A673 (cell line): Measurements from ENCODE around the gene CD3D. TPM values are rescaled to one million over a fixed set of nuclear protein-coding genes. Genes with fewer than 3 reads are reported as not detected.

ENCODE experiments used
- BruUV-seq: library from RNA; stranded (reverse); fragments of 400-500 nt; replicated peaks from 2 replicates; lab custom pipeline; 2021; lab: Mats Ljungman, UMichigan
- CTCF ChIA-PET: fragments of 300-600 bp; sonication (Branson Sonifier 250); formaldehyde crosslinking; loops from one replicate; lab custom pipeline; 2022; ENCODE audit warnings: antibody characterized with exemption; lab: Charles Lee
- POLR2A ChIA-PET: fragments of 300-600 bp; sonication (Branson Sonifier 250); formaldehyde crosslinking; loops from one replicate; lab custom pipeline; 2022; ENCODE audit warnings: antibody characterized with exemption; ENCODE audit not compliant: low non-redundant PET; lab: Charles Lee
- DNase-seq: peaks from one replicate; pipeline ENCODE4 v3.0.0-alpha.2; 2015; ENCODE audit warnings: low spot score
- H3K27ac ChIP-seq: fragments of 200-600 bp; sonication (generic); 2 replicates; pipeline ENCODE4 v1.5.1; 2016; ENCODE audit warnings: mixed run types, low read depth, mild to moderate bottlenecking, mixed read lengths, antibody characterized with exemption, low read length; ENCODE audit not compliant: poor library complexity, severe bottlenecking
- H3K27me3 ChIP-seq: fragments of 200-600 bp; sonication (generic); replicated peaks from 2 replicates; pipeline ENCODE4 v1.6.1; 2017; ENCODE audit warnings: mixed run types, low read depth, mild to moderate bottlenecking, mixed read lengths, antibody characterized with exemption, low read length; ENCODE audit not compliant: insufficient read depth, poor library complexity
- H3K36me3 ChIP-seq: fragments of 200-600 bp; sonication (generic); 2 replicates; pipeline ENCODE4 v1.6.1; 2016; ENCODE audit warnings: mixed run types, mild to moderate bottlenecking, mixed read lengths, antibody characterized with exemption, low read length; ENCODE audit not compliant: insufficient read depth, poor library complexity, severe bottlenecking
- H3K4me1 ChIP-seq: fragments of 200-600 bp; sonication (generic); 2 replicates; pipeline ENCODE4 v1.6.1; 2017; ENCODE audit warnings: mixed run types, mild to moderate bottlenecking, mixed read lengths, antibody characterized with exemption, low read length; ENCODE audit not compliant: insufficient read depth, poor library complexity, severe bottlenecking
- H3K4me3 ChIP-seq: fragments of 200-600 bp; sonication (generic); 2 replicates; pipeline ENCODE4 v1.5.1; 2016; ENCODE audit warnings: low read depth, mixed run types, mild to moderate bottlenecking, mixed read lengths, low read length; ENCODE audit not compliant: poor library complexity, severe bottlenecking
- H3K9me3 ChIP-seq: fragments of 200-600 bp; sonication (generic); 2 replicates; pipeline ENCODE4 v1.6.1; 2016; ENCODE audit warnings: mixed run types, low read depth, mild to moderate bottlenecking, mixed read lengths, antibody characterized with exemption, low read length; ENCODE audit not compliant: poor library complexity, severe bottlenecking
- CTCF ChIP-seq: fragments of 300-800, 200-600 bp; sonication (generic); conservative IDR thresholded peaks from 2 replicates; pipeline ENCODE4 v1.5.1; 2017; ENCODE audit warnings: low read depth, mild to moderate bottlenecking, antibody characterized with exemption, low read length, moderate library complexity, mixed read lengths
- EZH2 ChIP-seq: fragments of 200-600 bp; sonication (generic); IDR thresholded peaks from 2 replicates; pipeline ENCODE4 v1.6.1; 2017; ENCODE audit warnings: borderline replicate concordance, low read depth, mild to moderate bottlenecking, mixed read lengths, antibody characterized with exemption, low read length; ENCODE audit not compliant: poor library complexity, severe bottlenecking
- intact Hi-C: fragments of 100-400 bp; cut with micrococcal nuclease; formaldehyde crosslinking; loops from one replicate; pipeline ENCODE4 v1.10.0; 2022; ENCODE audit not compliant: unreplicated experiment
- total RNA-seq: library from RNA; stranded (reverse); gene quantifications from 2 replicates; pipeline ENCODE4 v1.2.3, GENCODE V29; 2021

The CD3D gene
- total RNA-seq, 1 experiment from 2014 or later, result not detected

GRCh38 chr11:118374729-118375128 is 32.2 kb upstream of the CD3D start:
- BruUV-seq, result no TSS peak
- Histone ChIP-seq H3K9me3 (no peaks in the 10 kb centered on the region), H3K36me3 (peaks cover 75% of the 10 kb centered on the region), H3K27ac (no peak overlapping the region), H3K27me3 (no peaks in the 10 kb centered on the region), H3K4me3 (no peak overlapping the region), H3K4me1 (no peaks in the 10 kb centered on the region)
- POLR2A ChIA-PET, result no interaction called here
- CTCF ChIA-PET, result no interaction called here
- no peak for TF ChIP-seq CTCF
- no peak for TF ChIP-seq EZH2
- intact Hi-C loops, result loop anchor here (5.0 kb wide), 1 partner anchor 113 kb away; no protein-coding TSS in a partner anchor
- DNase-seq, result no peak

GRCh38 chr11:118373871-118374270 is 31.4 kb upstream of the CD3D start:
- Histone ChIP-seq H3K4me1 (no peaks in the 10 kb centered on the region), H3K27ac (no peak overlapping the region), H3K9me3 (no peaks in the 10 kb centered on the region), H3K27me3 (no peaks in the 10 kb centered on the region), H3K36me3 (peaks cover 75% of the 10 kb centered on the region), H3K4me3 (no peak overlapping the region)
- ChIA-PET POLR2A (no interaction called here), CTCF (interaction anchor here (0.6 kb wide), 1 partner anchor 239 kb away, joined by 4 read pairs; no protein-coding TSS in a partner anchor)
- TF ChIP-seq CTCF, result no peak
- TF ChIP-seq EZH2, result no peak
- intact Hi-C loops, result no loop called here
- DNase-seq, result no peak
- BruUV-seq, result no TSS peak

GRCh38 chr11:118373263-118373662 is 30.8 kb upstream of the CD3D start:
- Histone ChIP-seq H3K36me3 (peaks cover 75% of the 10 kb centered on the region), H3K27me3 (no peaks in the 10 kb centered on the region), H3K4me3 (no peak overlapping the region), H3K27ac (no peak overlapping the region), H3K9me3 (no peaks in the 10 kb centered on the region), H3K4me1 (no peaks in the 10 kb centered on the region)
- intact Hi-C loops, result no loop called here
- ChIA-PET POLR2A (no interaction called here), CTCF (no interaction called here)
- no TSS peak for BruUV-seq
- no peak for DNase-seq
- TF ChIP-seq CTCF (no peak), EZH2 (no peak)
